Chondrocyte (in vitro differentiated cells): Measurements from ENCODE around the gene TLCD3B. TPM values are rescaled to one million over a fixed set of nuclear protein-coding genes. Genes with fewer than 3 reads are reported as not detected.

Experiments used
- DNase-seq: peaks from one replicate; pipeline ENCODE4 v3.0.0; 2021; ENCODE audit warnings: mixed read lengths, low spot score
- H3K27ac Mint-ChIP-seq: one replicate; pipeline ENCODE4 v1.8.0; 2021; ENCODE audit warnings: mild to moderate bottlenecking, moderate library complexity, mixed read lengths; ENCODE audit not compliant: unreplicated experiment
- H3K27me3 Mint-ChIP-seq: 2 replicates; pipeline ENCODE4 v1.8.0; 2021; ENCODE audit warnings: low read depth, mixed read lengths
- H3K36me3 Mint-ChIP-seq: 2 replicates; pipeline ENCODE4 v1.8.0; 2021; ENCODE audit warnings: low read depth, mixed read lengths
- H3K4me1 Mint-ChIP-seq: 2 replicates; pipeline ENCODE4 v1.8.0; 2021; ENCODE audit warnings: low read depth, mild to moderate bottlenecking, mixed read lengths
- H3K4me3 Mint-ChIP-seq: one replicate; pipeline ENCODE4 v1.8.0; 2021; ENCODE audit warnings: mild to moderate bottlenecking, moderate library complexity, mixed read lengths; ENCODE audit not compliant: unreplicated experiment
- H3K9me3 Mint-ChIP-seq: 2 replicates; pipeline ENCODE4 v1.8.0; 2021; ENCODE audit warnings: low read depth, mixed read lengths
- CTCF ChIP-seq: fragments of 200-600 bp; sonication (generic); IDR thresholded peaks from 2 replicates; pipeline ENCODE4 v1.5.0; 2021; ENCODE audit warnings: antibody characterized with exemption, mild to moderate bottlenecking, moderate library complexity
- total RNA-seq: library from RNA; stranded (reverse); gene quantifications from 3 replicates; pipeline ENCODE4 v1.2.1, GENCODE V29; 2021

The TLCD3B gene
- total RNA-seq, 1 donor from 2014 or later, result 0.77 TPM

DNA sequence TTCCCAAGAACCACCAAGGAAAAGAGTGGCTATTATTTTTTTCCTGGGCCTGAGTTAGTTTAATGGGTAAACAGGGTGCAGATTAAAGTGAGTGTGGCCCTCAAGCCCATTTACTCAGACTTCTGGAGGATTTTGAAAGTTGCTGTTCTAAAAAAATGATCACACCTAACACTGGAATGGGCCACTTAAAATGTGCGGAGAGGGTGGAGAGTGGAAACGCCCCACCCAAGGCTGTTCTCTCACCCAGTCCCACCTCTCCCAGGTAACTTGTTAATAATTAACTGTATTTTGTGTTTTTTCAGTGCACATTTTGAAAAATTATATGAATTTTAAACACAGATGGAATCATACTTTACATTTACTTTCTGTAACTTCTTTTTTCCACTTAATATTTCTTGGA lies 41.0 kb downstream of the TLCD3B start:
- no peaks in the 10 kb centered on the region for H3K9me3 Mint-ChIP-seq
- no peak overlapping the region for H3K27ac Mint-ChIP-seq
- no peak for TF ChIP-seq CTCF
- no peak for DNase-seq
- no peak overlapping the region for H3K4me3 Mint-ChIP-seq
- H3K4me1 Mint-ChIP-seq, result peaks cover 12% of the 10 kb centered on the region
- peaks cover 34% of the 10 kb centered on the region for H3K36me3 Mint-ChIP-seq
- no peaks in the 10 kb centered on the region for H3K27me3 Mint-ChIP-seq

- H3K36me3 Mint-ChIP-seq, result peaks cover 36% of the 10 kb centered on the region
Measured at GRCh38 chr16:29989111-29989858, 41.8 kb downstream of the TLCD3B start.

DNA sequence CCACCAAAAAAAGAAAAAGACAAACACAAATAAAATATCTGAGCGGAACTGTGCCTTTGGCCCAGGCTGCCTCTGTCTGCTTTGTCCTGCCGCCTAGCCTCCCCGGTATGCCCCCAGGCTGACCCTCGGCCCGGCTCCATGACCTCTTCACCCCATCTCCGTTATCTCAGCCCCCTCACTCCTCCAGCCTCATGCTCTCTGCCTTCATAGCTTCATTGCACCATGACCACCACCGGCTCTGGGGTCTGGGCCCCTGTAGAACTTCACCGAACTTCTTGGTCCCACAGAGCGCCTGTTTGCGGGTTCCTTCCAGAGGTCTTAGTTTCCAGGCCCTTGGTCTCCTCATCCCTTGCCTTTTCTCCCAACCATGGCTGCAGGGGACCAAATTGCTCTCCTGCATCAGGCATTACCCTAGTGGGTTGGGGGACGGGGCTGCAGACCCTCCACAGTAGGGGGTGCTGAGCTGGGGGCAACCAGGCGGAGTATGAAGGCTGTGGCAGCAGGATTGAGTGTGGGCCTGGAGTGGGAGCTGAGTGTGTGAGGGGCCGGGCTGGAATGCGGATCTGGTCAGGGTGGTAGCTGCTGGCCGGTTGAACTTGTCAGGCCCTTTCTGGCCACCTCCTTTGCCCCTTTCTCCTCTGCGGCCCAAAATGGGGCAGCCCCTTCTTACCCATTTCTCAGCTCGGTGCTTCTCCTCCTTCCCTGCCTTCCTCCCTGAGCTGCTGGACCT lies 42.6 kb downstream of the TLCD3B start:
- Mint-ChIP-seq H3K9me3 (no peaks in the 10 kb centered on the region), H3K27ac (no peak overlapping the region), H3K4me3 (no peak overlapping the region), H3K27me3 (no peaks in the 10 kb centered on the region), H3K36me3 (peaks cover 39% of the 10 kb centered on the region), H3K4me1 (no peaks in the 10 kb centered on the region)
- DNase-seq, result peak; percentile 85
- no peak for TF ChIP-seq CTCF

More at GRCh38 chr16:29989111-29989858, 41.8 kb downstream of the TLCD3B start:
- Mint-ChIP-seq H3K4me3 (no peak overlapping the region), H3K27me3 (no peaks in the 10 kb centered on the region), H3K9me3 (no peaks in the 10 kb centered on the region), H3K27ac (peak overlapping the region; percentile 39), H3K4me1 (peaks cover 5% of the 10 kb centered on the region)
- no peak for TF ChIP-seq CTCF
- DNase-seq, result peak; percentile 65

GRCh38 chr16:29987371-29988085 lies 43.5 kb downstream of the TLCD3B start:
- no peak for TF ChIP-seq CTCF
- peak; percentile 84 for DNase-seq
- no peaks in the 10 kb centered on the region for H3K9me3 Mint-ChIP-seq
- no peak overlapping the region for H3K4me3 Mint-ChIP-seq
- H3K27ac Mint-ChIP-seq, result no peak overlapping the region
- peaks cover 44% of the 10 kb centered on the region for H3K36me3 Mint-ChIP-seq
- H3K4me1 Mint-ChIP-seq, result no peaks in the 10 kb centered on the region
- H3K27me3 Mint-ChIP-seq, result no peaks in the 10 kb centered on the region

- no peak for TF ChIP-seq CTCF
- Mint-ChIP-seq H3K4me3 (no peak overlapping the region), H3K27me3 (no peaks in the 10 kb centered on the region), H3K9me3 (no peaks in the 10 kb centered on the region), H3K27ac (no peak overlapping the region), H3K4me1 (no peaks in the 10 kb centered on the region), H3K36me3 (peaks cover 46% of the 10 kb centered on the region)
- DNase-seq, result no peak
Measured at GRCh38 chr16:29986931-29987330, 44.1 kb downstream of the TLCD3B start.
